Common myeloid progenitor, CD34-positive (primary cell): ENCODE measurements around the gene SIPA1.

Source experiments
- CTCF ChIA-PET: fragments of 350-600 bp; sonication (Branson Sonifier 250); formaldehyde crosslinking; loops from one replicate; lab custom pipeline; 2021; ENCODE audit warnings: antibody characterized with exemption; lab: Charles Lee
- POLR2A ChIA-PET: fragments of 350-600 bp; sonication (Branson Sonifier 250); formaldehyde crosslinking; loops from one replicate; lab custom pipeline; 2021; ENCODE audit warnings: antibody characterized with exemption; lab: Charles Lee
- DNase-seq, 3 donors: peaks; one replicate each; pipeline versions ENCODE4 v3.0.0 to v3.0.0-alpha.2; 2013
- H3K27ac ChIP-seq, 2 experiments: 1 replicate in 1 of 2; 2 replicates in 1 of 2; pipeline ENCODE4 v1.7.0; 2013; ENCODE audit warnings: inconsistent platforms in 2 of 2, low read length in 2 of 2, mild to moderate bottlenecking in 2 of 2, low read depth in 1 of 2, moderate library complexity in 1 of 2; ENCODE audit not compliant: severe bottlenecking in 2 of 2, insufficient read depth in 1 of 2, poor library complexity in 1 of 2
- H3K27me3 ChIP-seq, 5 experiments: replicated peaks in 2 of 5; 1 replicate in 3 of 5; 2 replicates in 2 of 5; pipeline versions ENCODE4 v1.6.1 to v1.7.0; 2013; ENCODE audit warnings: low read length in 4 of 5, mild to moderate bottlenecking in 2 of 5, moderate library complexity in 2 of 5, inconsistent platforms in 1 of 5; ENCODE audit not compliant: insufficient read depth in 5 of 5, control insufficient read depth in 4 of 5
- H3K36me3 ChIP-seq, 4 experiments: 1 replicate in 2 of 4; 2 replicates in 2 of 4; pipeline versions ENCODE4 v1.6.1 to v1.7.0; 2013; ENCODE audit warnings: low read length in 3 of 4, control low read depth in 1 of 4, mild to moderate bottlenecking in 1 of 4; ENCODE audit not compliant: control insufficient read depth in 4 of 4, insufficient read depth in 4 of 4
- H3K4me1 ChIP-seq, 4 experiments: 1 replicate in 3 of 4; 2 replicates in 1 of 4; pipeline versions ENCODE4 v1.6.1 to v1.7.1; 2013; ENCODE audit warnings: low read length in 3 of 4, mild to moderate bottlenecking in 3 of 4, control low read depth in 1 of 4, inconsistent platforms in 1 of 4, moderate library complexity in 1 of 4; ENCODE audit not compliant: control insufficient read depth in 4 of 4, insufficient read depth in 4 of 4; ENCODE audit errors: control extremely low read depth in 1 of 4
- H3K4me3 ChIP-seq, 7 experiments: 1 replicate in 4 of 7; 2 replicates in 3 of 7; pipeline versions ENCODE4 v1.5.1 to v1.7.0; 2013; ENCODE audit warnings: mild to moderate bottlenecking in 7 of 7, low read length in 6 of 7, moderate library complexity in 6 of 7, inconsistent platforms in 2 of 7, low read depth in 2 of 7, control low read depth in 1 of 7; ENCODE audit not compliant: insufficient read depth in 4 of 7, control insufficient read depth in 1 of 7; ENCODE audit errors: extremely low read depth in 1 of 7
- H3K9me3 ChIP-seq, 5 experiments: 1 replicate in 4 of 5; 2 replicates in 1 of 5; pipeline versions ENCODE4 v1.6.1 to v1.7.1; 2013; ENCODE audit warnings: low read length in 4 of 5, mild to moderate bottlenecking in 2 of 5, inconsistent platforms in 1 of 5, low read depth in 1 of 5, moderate library complexity in 1 of 5; ENCODE audit not compliant: control insufficient read depth in 4 of 5, insufficient read depth in 2 of 5; ENCODE audit errors: control extremely low read depth in 1 of 5
- WGBS: methylation state at CpG from one replicate; pipeline ENCODE4 v1.1.5; 2013; ENCODE audit not compliant: insufficient coverage; 5-methylcytosine and 5-hydroxymethylcytosine counted together

Gene SIPA1

GRCh38 chr11:65654375-65655349 is 16.8 kb downstream of the SIPA1 start:
- ChIA-PET CTCF (interaction anchor here (0.9 to 7.6 kb wide), 8 partner anchors 9 to 125 kb away, joined by 3 to 54 read pairs (median 4); partner anchors contain the start of genes KAT5 and SIPA1), POLR2A (interaction anchor here (2.1 to 4.8 kb wide), 4 partner anchors 8 to 16 kb away, joined by 7 to 46 read pairs (median 30); partner anchors contain the start of genes RELA and SIPA1)
- no peak overlapping the region for H3K4me3 ChIP-seq
- H3K36me3 ChIP-seq, result peaks cover 20 to 83% (median 65%) of the 10 kb centered on the region in 4 experiments
- peaks cover 13 to 42% (median 33%) of the 10 kb centered on the region in 4 experiments for H3K4me1 ChIP-seq
- peak overlapping the region in 1 of 2 experiments; percentile 94 for H3K27ac ChIP-seq
- 97% methylated on average over 9 of the region's 14 CpGs for WGBS
- H3K9me3 ChIP-seq, result no peaks in the 10 kb centered on the region
- DNase-seq, result no peak
- H3K27me3 ChIP-seq, result no peaks in the 10 kb centered on the region

- H3K27me3 ChIP-seq, result no peaks in the 10 kb centered on the region
- H3K27ac ChIP-seq, result no peak overlapping the region
- no peaks in the 10 kb centered on the region for H3K9me3 ChIP-seq
- ChIA-PET CTCF (interaction anchor here (0.9 to 7.6 kb wide), 5 partner anchors 15 to 124 kb away, joined by 3 to 54 read pairs (median 14); partner anchors contain the start of gene SIPA1), POLR2A (interaction anchor here (2.1 kb wide), 1 partner anchor 17 kb away, joined by 7 read pairs; the partner anchor contains the start of gene SIPA1)
- WGBS, result 96% methylated on average over 15 of the region's 16 CpGs
- no peak for DNase-seq
- peaks cover 13 to 34% (median 32%) of the 10 kb centered on the region in 4 experiments for H3K4me1 ChIP-seq
- H3K4me3 ChIP-seq, result no peak overlapping the region
- H3K36me3 ChIP-seq, result peaks cover 22 to 82% (median 63%) of the 10 kb centered on the region in 4 experiments
Measured at GRCh38 chr11:65655570-65656332, 17.9 kb downstream of the SIPA1 start.

- Histone ChIP-seq H3K36me3 (peaks cover 22 to 79% (median 63%) of the 10 kb centered on the region in 4 experiments), H3K27ac (no peak overlapping the region), H3K4me1 (peaks cover 9 to 34% (median 30%) of the 10 kb centered on the region in 4 experiments), H3K4me3 (no peak overlapping the region), H3K9me3 (no peaks in the 10 kb centered on the region), H3K27me3 (no peaks in the 10 kb centered on the region)
- WGBS, result 88% methylated on average over 7 of the region's 7 CpGs
- no peak for DNase-seq
- ChIA-PET CTCF (interaction anchor here (1.2 to 6.5 kb wide), 7 partner anchors 8 to 112 kb away, joined by 3 to 27 read pairs (median 5); partner anchors contain the start of gene PCNX3), POLR2A (interaction anchor here (0.9 kb wide), 1 partner anchor 17 kb away, joined by 3 read pairs; no protein-coding TSS in a partner anchor)
Measured at GRCh38 chr11:65657426-65657825, 19.5 kb downstream of the SIPA1 start.

DNA sequence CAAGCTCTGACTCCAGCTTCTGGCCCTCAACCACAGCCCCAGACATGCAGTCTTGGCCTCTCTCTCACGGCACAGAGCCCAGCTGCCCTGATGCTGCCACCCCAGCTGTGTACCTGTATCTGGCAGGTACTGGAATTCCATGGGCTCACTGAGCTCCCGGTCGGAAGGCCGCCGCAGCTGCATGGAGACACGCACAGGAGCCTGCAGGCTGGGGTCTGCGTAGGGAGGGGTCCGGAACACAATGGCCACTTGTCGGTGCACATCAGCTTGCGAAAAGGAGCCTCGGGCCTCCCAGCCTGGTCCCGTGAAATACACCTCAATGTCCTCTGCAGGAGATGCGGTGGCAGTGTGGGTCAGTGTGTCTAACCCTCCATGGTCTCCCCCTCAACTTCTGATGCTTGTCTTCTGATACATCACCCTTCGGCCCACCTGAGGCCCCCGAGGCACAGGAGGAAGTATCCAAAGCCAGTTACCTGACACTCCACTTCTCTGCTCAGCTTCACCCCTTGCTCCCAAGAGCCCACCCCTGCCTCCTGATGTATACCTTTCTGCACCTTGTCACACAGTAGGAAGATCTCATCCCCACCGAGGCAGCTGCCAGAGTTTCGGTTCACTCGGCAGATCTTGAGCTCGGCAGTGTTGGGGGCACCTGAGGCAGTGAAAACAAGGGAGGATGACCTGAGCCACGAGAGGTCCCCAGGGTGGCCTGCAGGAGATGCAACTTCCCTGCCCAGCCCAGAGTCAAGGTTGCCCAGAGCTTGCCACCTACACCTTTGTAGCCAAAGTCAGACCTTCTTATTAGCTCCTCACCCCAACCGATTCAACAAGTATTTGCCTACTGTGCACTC is 20.5 kb downstream of the SIPA1 start:
- Histone ChIP-seq H3K27ac (no peak overlapping the region), H3K9me3 (no peaks in the 10 kb centered on the region), H3K36me3 (peaks cover 22 to 78% (median 63%) of the 10 kb centered on the region in 4 experiments), H3K4me3 (no peak overlapping the region), H3K4me1 (peaks cover 7 to 29% (median 25%) of the 10 kb centered on the region in 4 experiments), H3K27me3 (no peaks in the 10 kb centered on the region)
- POLR2A ChIA-PET, result interaction anchor here (0.9 kb wide), 1 partner anchor 18 kb away, joined by 3 read pairs; no protein-coding TSS in a partner anchor
- 96% methylated on average over 13 of the region's 21 CpGs for WGBS
- DNase-seq, result no peak
- CTCF ChIA-PET, result interaction anchor here (0.6 to 6.5 kb wide), 10 partner anchors 9 to 393 kb away, joined by 3 to 27 read pairs (median 4); partner anchors contain the start of genes MUS81, PCNX3 and SIPA1

DNA sequence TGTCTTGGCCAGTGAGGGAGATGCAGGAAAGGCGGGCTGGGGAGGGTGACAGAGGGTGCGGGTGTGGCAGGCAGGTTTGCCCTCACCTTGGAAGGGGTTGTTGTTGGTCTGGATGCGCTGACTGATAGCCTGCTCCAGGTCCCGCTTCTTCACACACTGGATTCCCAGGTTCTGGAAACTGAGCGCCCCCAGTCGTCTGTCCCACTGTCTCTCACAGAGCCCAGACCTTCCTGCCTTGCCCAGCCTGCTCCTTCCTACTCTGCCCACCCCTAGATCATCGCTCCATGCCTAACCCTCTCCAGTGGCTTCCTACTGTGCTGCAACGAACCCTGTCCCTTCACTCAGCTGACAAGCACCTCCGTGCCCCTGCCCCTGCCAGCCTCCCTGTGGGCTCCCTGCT is 22.1 kb downstream of the SIPA1 start:
- no peaks in the 10 kb centered on the region for H3K27me3 ChIP-seq
- no peaks in the 10 kb centered on the region for H3K9me3 ChIP-seq
- H3K27ac ChIP-seq, result peak overlapping the region in 1 of 2 experiments; percentile 47
- H3K36me3 ChIP-seq, result peaks cover 22 to 61% (median 52%) of the 10 kb centered on the region in 4 experiments
- peaks cover 2 to 26% (median 21%) of the 10 kb centered on the region in 4 experiments for H3K4me1 ChIP-seq
- ChIA-PET CTCF (interaction anchor here (1.0 to 6.5 kb wide), 4 partner anchors 18 to 200 kb away, joined by 3 to 27 read pairs (median 11); partner anchors contain the start of gene MUS81), POLR2A (interaction anchor here (1.3 kb wide), 1 partner anchor 18 kb away, joined by 3 read pairs; no protein-coding TSS in a partner anchor)
- 97% methylated on average over 8 of the region's 9 CpGs for WGBS
- no peak overlapping the region for H3K4me3 ChIP-seq
- no peak for DNase-seq
